K562 (cell line): ENCODE results near the gene SFMBT2. TPM values are rescaled to one million over a fixed set of nuclear protein-coding genes. Genes with fewer than 3 reads are reported as not detected.

Experiments used
- BRD4 ChIP-seq: fragments of 200-600 bp; sonication (generic); IDR thresholded peaks from 2 replicates; pipeline ENCODE4 v1.6.1; 2017; ENCODE audit warnings: inconsistent platforms
- DPF2 ChIP-seq: fragments of 450-650 bp; IDR thresholded peaks from 2 replicates; pipeline ENCODE4 v1.6.1; 2016
- ETS1 ChIP-seq: conservative IDR thresholded peaks from 2 replicates; pipeline ENCODE4 v1.6.1; 2011; ENCODE audit warnings: low read depth, mild to moderate bottlenecking, low read length; ENCODE audit not compliant: control insufficient read depth
- GABPB2 ChIP-seq: fragments of 250-450 bp; sonication (Bioruptor Pico); conservative IDR thresholded peaks from 2 replicates; pipeline ENCODE4 v1.5.1; 2021; ENCODE audit warnings: mild to moderate bottlenecking
- HMG20A ChIP-seq: fragments of 450-650 bp; formaldehyde crosslinking; conservative IDR thresholded peaks from 2 replicates; pipeline ENCODE4 v1.4.0; 2020; ENCODE audit warnings: mild to moderate bottlenecking, mixed read lengths
- HNRNPH1 ChIP-seq: fragments of 200-400 bp; formaldehyde crosslinking; optimal IDR thresholded peaks from 2 replicates; pipeline ENCODE3; 2017; ENCODE audit warnings: low read depth, mild to moderate bottlenecking, low read length, moderate library complexity
- MAFF ChIP-seq: IDR thresholded peaks from 2 replicates; pipeline ENCODE4 v1.6.1; 2012; ENCODE audit warnings: low read length, improper control_type of control experiment
- NR4A1 ChIP-seq, 2 experiments: fragments of 250-450 bp in 1 of 2; fragments of 450-650 bp in 1 of 2; sonication (Bioruptor Pico) in 1 of 2; IDR thresholded peaks; 2 replicates each; pipeline versions ENCODE4 v1.4.0 to v1.6.1; 2016 to 2020; ENCODE audit warnings: mild to moderate bottlenecking in 2 of 2, missing compliant biosample characterization in 1 of 2, missing genetic modification characterization in 1 of 2, moderate library complexity in 1 of 2
- STAT5A ChIP-seq: IDR thresholded peaks from 2 replicates; pipeline ENCODE4 v1.6.1; 2012; ENCODE audit warnings: low read length, inconsistent platforms, borderline replicate concordance
- STAT6 ChIP-seq: sonication (generic); formaldehyde crosslinking; IDR thresholded peaks from 2 replicates; pipeline ENCODE4 v1.8.1; 2023; ENCODE audit warnings: mild to moderate bottlenecking, missing genetic modification reagents
- TCFL5 ChIP-seq: fragments of 250-450 bp; sonication (Bioruptor Pico); conservative IDR thresholded peaks from 2 replicates; pipeline ENCODE4 v1.6.1; 2021; ENCODE audit warnings: mild to moderate bottlenecking, moderate library complexity, matching md5 sums
- ZNF133 ChIP-seq: fragments of 250-450 bp; sonication (Bioruptor Pico); IDR thresholded peaks from 2 replicates; pipeline ENCODE4 v1.4.0; 2020; ENCODE audit warnings: mild to moderate bottlenecking
- ZNF316 ChIP-seq: fragments of 450-650 bp; IDR thresholded peaks from 2 replicates; pipeline ENCODE4 v1.6.1; 2016
- ZNF583 ChIP-seq: fragments of 250-450 bp; sonication (Bioruptor Pico); IDR thresholded peaks from 2 replicates; pipeline ENCODE4 v1.4.0; 2020
- ZNF668 ChIP-seq: fragments of 250-450 bp; sonication (Bioruptor Pico); IDR thresholded peaks from 2 replicates; pipeline ENCODE4 v1.8.0; 2022; ENCODE audit warnings: mild to moderate bottlenecking, inconsistent platforms
- polyA plus RNA-seq, 8 experiments: library from polyadenylated mRNA; depleted of rRNA in 4 of 8; stranded (reverse) in 5 of 8; unstranded in 3 of 8; fragments of >200 nt; fragmentation: Nextera tagmentation in 2 of 8; fragmentation: Illumina TruSeq in 1 of 8; extraction: Ambion mirVana in 2 of 8; extraction: Trizol in 1 of 8; gene quantifications; 2 replicates each; pipeline versions ENCODE4 v1.2.1 to v1.2.3, GENCODE V29; 2011 to 2014; ENCODE audit warnings: inconsistent platforms in 1 of 8, missing spikeins in 1 of 8
- total RNA-seq, 7 experiments: library from RNA; depleted of rRNA in 6 of 7; stranded (reverse); fragments of >200 nt in 6 of 7; fragmentation: Illumina TruSeq in 2 of 7; extraction: Trizol in 2 of 7; gene quantifications; 2 replicates each; pipeline versions ENCODE4 v1.2.1 to v1.2.3, GENCODE V29; 2011 to 2021; ENCODE audit warnings: low replicate concordance in 1 of 7
- TF ChIP-seq, protein P1 (sequence below): sonication (generic); formaldehyde crosslinking; IDR thresholded peaks from 2 replicates; pipeline ENCODE4 v1.8.0; 2022; ENCODE audit warnings: missing genetic modification reagents, mild to moderate bottlenecking, borderline replicate concordance
- TF ChIP-seq, protein P2 (sequence below): sonication (generic); formaldehyde crosslinking; IDR thresholded peaks from 2 replicates; pipeline ENCODE4 v1.8.1; 2022; ENCODE audit warnings: missing genetic modification reagents
- TF ChIP-seq, protein P3 (sequence below): sonication (generic); formaldehyde crosslinking; IDR thresholded peaks from 2 replicates; pipeline ENCODE4 v1.4.0; 2020; ENCODE audit warnings: mild to moderate bottlenecking, missing genetic modification reagents
- TF ChIP-seq, protein P4 (sequence below): fragments of 250-450 bp; sonication (Bioruptor Pico); IDR thresholded peaks from 2 replicates; pipeline ENCODE4 v1.5.0; 2021
- TF ChIP-seq, protein P5 (sequence below): fragments of 250-450 bp; sonication (Bioruptor Pico); IDR thresholded peaks from 2 replicates; pipeline ENCODE4 v1.4.0; 2020

SFMBT2 gene
- total and polyA plus RNA-seq, 9 of the 15 experiments (the other 6 are each of a cell fraction or from before 2014, with no cell fraction given), result 1.2 to 13.6 (median 7.6) TPM

GRCh38 chr10:7383442-7383841 lies 27.4 kb downstream of the SFMBT2 start (continued):
- TF ChIP-seq, protein P1, sequence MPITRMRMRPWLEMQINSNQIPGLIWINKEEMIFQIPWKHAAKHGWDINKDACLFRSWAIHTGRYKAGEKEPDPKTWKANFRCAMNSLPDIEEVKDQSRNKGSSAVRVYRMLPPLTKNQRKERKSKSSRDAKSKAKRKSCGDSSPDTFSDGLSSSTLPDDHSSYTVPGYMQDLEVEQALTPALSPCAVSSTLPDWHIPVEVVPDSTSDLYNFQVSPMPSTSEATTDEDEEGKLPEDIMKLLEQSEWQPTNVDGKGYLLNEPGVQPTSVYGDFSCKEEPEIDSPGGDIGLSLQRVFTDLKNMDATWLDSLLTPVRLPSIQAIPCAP, result no peak
- TF ChIP-seq TCFL5 (CRISPR knock-in tag) (no peak), NR4A1 (CRISPR knock-in tag; IDR thresholded peaks at IDR 0.05) (no peak), NR4A1 (tag; IDR thresholded peaks at IDR 0.05) (no peak), ZNF133 (CRISPR knock-in tag) (no peak), STAT5A (peak; percentile 61), MAFF (peak; percentile 57; the same call in 1 of the 2 replicates), ETS1 (no peak), BRD4 (no peak), STAT6 (no peak), DPF2 (peak; percentile 83; the same call in 1 of the 2 replicates), ZNF316 (peak; percentile 84), ZNF668 (CRISPR knock-in tag) (no peak), GABPB2 (CRISPR knock-in tag) (no peak), ZNF583 (CRISPR knock-in tag) (no peak), HMG20A (CRISPR knock-in tag) (no peak), HNRNPH1 (no peak)
- TF ChIP-seq, protein P2, sequence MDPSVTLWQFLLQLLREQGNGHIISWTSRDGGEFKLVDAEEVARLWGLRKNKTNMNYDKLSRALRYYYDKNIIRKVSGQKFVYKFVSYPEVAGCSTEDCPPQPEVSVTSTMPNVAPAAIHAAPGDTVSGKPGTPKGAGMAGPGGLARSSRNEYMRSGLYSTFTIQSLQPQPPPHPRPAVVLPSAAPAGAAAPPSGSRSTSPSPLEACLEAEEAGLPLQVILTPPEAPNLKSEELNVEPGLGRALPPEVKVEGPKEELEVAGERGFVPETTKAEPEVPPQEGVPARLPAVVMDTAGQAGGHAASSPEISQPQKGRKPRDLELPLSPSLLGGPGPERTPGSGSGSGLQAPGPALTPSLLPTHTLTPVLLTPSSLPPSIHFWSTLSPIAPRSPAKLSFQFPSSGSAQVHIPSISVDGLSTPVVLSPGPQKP (CRISPR knock-in tag), result no peak
- TF ChIP-seq, protein P3, sequence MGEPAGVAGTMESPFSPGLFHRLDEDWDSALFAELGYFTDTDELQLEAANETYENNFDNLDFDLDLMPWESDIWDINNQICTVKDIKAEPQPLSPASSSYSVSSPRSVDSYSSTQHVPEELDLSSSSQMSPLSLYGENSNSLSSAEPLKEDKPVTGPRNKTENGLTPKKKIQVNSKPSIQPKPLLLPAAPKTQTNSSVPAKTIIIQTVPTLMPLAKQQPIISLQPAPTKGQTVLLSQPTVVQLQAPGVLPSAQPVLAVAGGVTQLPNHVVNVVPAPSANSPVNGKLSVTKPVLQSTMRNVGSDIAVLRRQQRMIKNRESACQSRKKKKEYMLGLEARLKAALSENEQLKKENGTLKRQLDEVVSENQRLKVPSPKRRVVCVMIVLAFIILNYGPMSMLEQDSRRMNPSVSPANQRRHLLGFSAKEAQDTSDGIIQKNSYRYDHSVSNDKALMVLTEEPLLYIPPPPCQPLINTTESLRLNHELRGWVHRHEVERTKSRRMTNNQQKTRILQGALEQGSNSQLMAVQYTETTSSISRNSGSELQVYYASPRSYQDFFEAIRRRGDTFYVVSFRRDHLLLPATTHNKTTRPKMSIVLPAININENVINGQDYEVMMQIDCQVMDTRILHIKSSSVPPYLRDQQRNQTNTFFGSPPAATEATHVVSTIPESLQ (CRISPR knock-in tag), result no peak
- TF ChIP-seq, protein P4, sequence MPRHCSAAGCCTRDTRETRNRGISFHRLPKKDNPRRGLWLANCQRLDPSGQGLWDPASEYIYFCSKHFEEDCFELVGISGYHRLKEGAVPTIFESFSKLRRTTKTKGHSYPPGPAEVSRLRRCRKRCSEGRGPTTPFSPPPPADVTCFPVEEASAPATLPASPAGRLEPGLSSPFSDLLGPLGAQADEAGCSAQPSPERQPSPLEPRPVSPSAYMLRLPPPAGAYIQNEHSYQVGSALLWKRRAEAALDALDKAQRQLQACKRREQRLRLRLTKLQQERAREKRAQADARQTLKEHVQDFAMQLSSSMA (CRISPR knock-in tag), result no peak
- TF ChIP-seq, protein P5, sequence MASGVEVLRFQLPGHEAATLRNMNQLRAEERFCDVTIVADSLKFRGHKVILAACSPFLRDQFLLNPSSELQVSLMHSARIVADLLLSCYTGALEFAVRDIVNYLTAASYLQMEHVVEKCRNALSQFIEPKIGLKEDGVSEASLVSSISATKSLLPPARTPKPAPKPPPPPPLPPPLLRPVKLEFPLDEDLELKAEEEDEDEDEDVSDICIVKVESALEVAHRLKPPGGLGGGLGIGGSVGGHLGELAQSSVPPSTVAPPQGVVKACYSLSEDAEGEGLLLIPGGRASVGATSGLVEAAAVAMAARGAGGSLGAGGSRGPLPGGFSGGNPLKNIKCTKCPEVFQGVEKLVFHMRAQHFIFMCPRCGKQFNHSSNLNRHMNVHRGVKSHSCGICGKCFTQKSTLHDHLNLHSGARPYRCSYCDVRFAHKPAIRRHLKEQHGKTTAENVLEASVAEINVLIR (CRISPR knock-in tag), result no peak
